Parathyroid adenoma (tissue), 2 donors: ENCODE measurements around the gene ZNF805.

Experiments
- H2AFZ ChIP-seq: fragments of 300-600 bp; sonication (generic); one replicate; pipeline ENCODE4 v1.7.0; 2017; ENCODE audit warnings: antibody characterized with exemption, mild to moderate bottlenecking
- H3K27ac ChIP-seq: fragments of 300-600 bp; sonication (generic); one replicate; pipeline ENCODE4 v1.7.0; 2017
- H3K27me3 ChIP-seq: fragments of 300-600 bp; sonication (generic); one replicate; pipeline ENCODE4 v1.7.0; 2017; ENCODE audit warnings: low read length; ENCODE audit not compliant: control insufficient read depth, insufficient read depth
- H3K36me3 ChIP-seq: fragments of 300-600 bp; sonication (generic); one replicate; pipeline ENCODE4 v1.7.0; 2017; ENCODE audit warnings: low read length; ENCODE audit not compliant: control insufficient read depth, insufficient read depth
- H3K4me1 ChIP-seq: fragments of 300-600 bp; sonication (generic); one replicate; pipeline ENCODE4 v1.7.0; 2017; ENCODE audit warnings: control low read depth
- H3K4me2 ChIP-seq: fragments of 300-600 bp; sonication (generic); one replicate; pipeline ENCODE4 v1.7.0; 2017; ENCODE audit warnings: low read length
- H3K4me3 ChIP-seq: fragments of 300-600 bp; sonication (generic); one replicate; pipeline ENCODE4 v1.7.0; 2017; ENCODE audit warnings: low read depth, low read length
- H3K79me2 ChIP-seq: fragments of 300-600 bp; sonication (generic); one replicate; pipeline ENCODE4 v1.7.0; 2017; ENCODE audit warnings: control low read depth
- H3K9ac ChIP-seq: fragments of 300-600 bp; sonication (generic); one replicate; pipeline ENCODE4 v1.7.0; 2017; ENCODE audit warnings: mild to moderate bottlenecking
- H3K9me3 ChIP-seq: fragments of 300-600 bp; sonication (generic); one replicate; pipeline ENCODE4 v1.7.0; 2017; ENCODE audit warnings: low read length; ENCODE audit not compliant: control insufficient read depth
- CTCF ChIP-seq: fragments of 300-600 bp; sonication (generic); IDR thresholded peaks from one replicate; pipeline ENCODE4 v1.7.0; 2017; ENCODE audit warnings: antibody characterized with exemption, mild to moderate bottlenecking
- donor health status: primary hyperparathyroidism.

The ZNF805 gene

GRCh38 chr19:57233207-57233606, 7.2 kb upstream of the ZNF805 start:
- Histone ChIP-seq H3K9ac (no peak overlapping the region), H3K27ac (no peak overlapping the region), H3K4me2 (no peak overlapping the region), H3K9me3 (no peaks in the 10 kb centered on the region), H3K79me2 (peaks cover 6% of the 10 kb centered on the region), H2AFZ (no peak overlapping the region), H3K4me1 (peaks cover 6% of the 10 kb centered on the region), H3K4me3 (no peak overlapping the region), H3K27me3 (no peaks in the 10 kb centered on the region), H3K36me3 (no peaks in the 10 kb centered on the region)
- TF ChIP-seq CTCF: no peak

GRCh38 chr19:57239982-57240310, 486 bp upstream of the ZNF805 start:
- TF ChIP-seq CTCF: no peak
- Histone ChIP-seq H3K9me3 (no peaks in the 10 kb centered on the region), H3K36me3 (no peaks in the 10 kb centered on the region), H3K27me3 (no peaks in the 10 kb centered on the region), H2AFZ (peak overlapping the region; percentile 100), H3K4me2 (peak overlapping the region; percentile 73), H3K27ac (peak overlapping the region; percentile 86), H3K4me3 (peak overlapping the region; percentile 98), H3K4me1 (peaks cover 7% of the 10 kb centered on the region), H3K79me2 (peaks cover 38% of the 10 kb centered on the region), H3K9ac (peak overlapping the region; percentile 96)

- Histone ChIP-seq H3K4me2 (peak overlapping the region; percentile 73), H2AFZ (peak overlapping the region; percentile 100), H3K36me3 (no peaks in the 10 kb centered on the region), H3K27me3 (no peaks in the 10 kb centered on the region), H3K4me1 (peaks cover 7% of the 10 kb centered on the region), H3K79me2 (peaks cover 46% of the 10 kb centered on the region), H3K27ac (peak overlapping the region; percentile 86), H3K9ac (peak overlapping the region; percentile 96), H3K4me3 (peak overlapping the region; percentile 98), H3K9me3 (no peaks in the 10 kb centered on the region)
- no peak for TF ChIP-seq CTCF
Observed at GRCh38 chr19:57241176-57241575, 744 bp downstream of the ZNF805 start.

- H3K9me3 ChIP-seq: no peaks in the 10 kb centered on the region
- no peak for TF ChIP-seq CTCF
- H3K9ac ChIP-seq: no peak overlapping the region
- H3K4me3 ChIP-seq: no peak overlapping the region
- peaks cover 54% of the 10 kb centered on the region for H3K79me2 ChIP-seq
- H3K36me3 ChIP-seq: no peaks in the 10 kb centered on the region
- no peak overlapping the region for H3K4me2 ChIP-seq
- H2AFZ ChIP-seq: no peak overlapping the region
- H3K4me1 ChIP-seq: peaks cover 7% of the 10 kb centered on the region
- H3K27ac ChIP-seq: no peak overlapping the region
- no peaks in the 10 kb centered on the region for H3K27me3 ChIP-seq
Observed at GRCh38 chr19:57242821-57243220, 2.4 kb downstream of the ZNF805 start.

- H3K9me3 ChIP-seq: no peaks in the 10 kb centered on the region
- no peaks in the 10 kb centered on the region for H3K36me3 ChIP-seq
- H3K4me1 ChIP-seq: peaks cover 7% of the 10 kb centered on the region
- H3K4me3 ChIP-seq: no peak overlapping the region
- H2AFZ ChIP-seq: no peak overlapping the region
- H3K9ac ChIP-seq: no peak overlapping the region
- no peaks in the 10 kb centered on the region for H3K27me3 ChIP-seq
- no peak overlapping the region for H3K4me2 ChIP-seq
- no peak for TF ChIP-seq CTCF
- no peak overlapping the region for H3K27ac ChIP-seq
- peaks cover 60% of the 10 kb centered on the region for H3K79me2 ChIP-seq
Observed at GRCh38 chr19:57244513-57244912, 4.1 kb downstream of the ZNF805 start.
